Stimulated activated CD8-positive, alpha-beta memory T cell treated with anti-CD3 and anti-CD28 coated beads, Interleukin-7, amount 100 ng/mL, for 24 hours (primary cell): ENCODE data around the gene AKAP13.
A peak's percentile ranks its signal among the peaks of the same experiment; 100 is the strongest.

ENCODE experiments used
- DNase-seq: peaks from one replicate; pipeline ENCODE4 v3.0.0-alpha.2; 2020; ENCODE audit warnings: low read depth

The AKAP13 gene

DNA sequence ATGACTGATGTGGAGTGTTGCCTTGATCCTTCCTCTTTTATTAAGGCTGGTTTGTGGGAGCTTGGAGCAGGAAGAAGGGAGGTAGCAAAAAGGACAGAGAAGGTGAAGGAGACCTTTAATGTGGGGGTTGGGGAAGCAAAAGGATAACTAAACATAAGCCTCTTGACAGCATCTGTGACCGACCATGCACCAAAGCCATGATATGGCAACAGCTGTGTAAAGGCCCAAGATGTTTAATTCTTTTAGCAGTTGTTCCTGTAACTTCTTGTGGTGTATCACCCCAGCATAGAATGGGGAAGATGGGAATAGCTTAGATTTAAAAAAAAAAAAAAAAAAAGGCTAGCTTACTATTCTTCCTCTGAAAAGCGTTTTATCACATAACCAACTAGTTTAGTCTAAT, 219.6 kb downstream of the AKAP13 start:
- no peak for DNase-seq

DNA sequence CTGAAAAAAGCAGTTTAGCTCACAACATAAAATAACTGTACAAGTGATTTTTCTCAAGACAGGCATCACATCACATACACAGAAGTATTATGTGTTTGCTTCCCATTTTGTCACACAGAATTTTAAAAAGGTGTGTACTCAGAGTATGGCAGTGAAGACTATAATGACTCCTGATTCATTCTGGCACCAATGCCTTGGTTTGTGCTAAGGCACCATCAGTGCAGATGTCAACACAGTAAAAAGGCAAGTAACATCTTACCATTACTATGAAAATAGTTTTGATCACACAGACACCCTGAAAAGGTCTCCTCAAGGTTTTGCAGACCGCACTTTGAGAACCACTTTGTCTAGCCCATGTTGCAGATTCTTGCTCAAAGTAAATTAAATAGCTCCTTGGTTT, 222.8 kb downstream of the AKAP13 start:
- DNase-seq, result no peak

DNA sequence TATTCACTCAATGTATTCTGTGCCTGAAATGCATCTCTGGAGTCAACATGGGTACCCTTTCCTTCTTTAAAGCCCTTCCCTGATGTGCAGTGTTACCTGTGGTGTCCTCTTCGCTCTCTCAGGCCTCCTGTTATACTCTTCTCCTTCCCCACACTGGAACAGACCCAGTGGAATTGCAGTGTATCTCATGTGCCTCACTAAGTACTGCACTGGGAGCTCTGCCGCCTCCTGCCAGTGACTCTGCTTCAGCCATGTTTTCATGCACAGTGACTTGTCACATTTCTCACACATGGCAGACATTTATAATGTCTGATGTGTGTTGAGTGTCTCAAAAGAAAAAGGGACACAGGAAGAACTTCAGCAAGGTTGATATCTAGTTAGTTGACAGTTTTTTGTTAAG, 223.3 kb downstream of the AKAP13 start:
- no peak for DNase-seq

DNA sequence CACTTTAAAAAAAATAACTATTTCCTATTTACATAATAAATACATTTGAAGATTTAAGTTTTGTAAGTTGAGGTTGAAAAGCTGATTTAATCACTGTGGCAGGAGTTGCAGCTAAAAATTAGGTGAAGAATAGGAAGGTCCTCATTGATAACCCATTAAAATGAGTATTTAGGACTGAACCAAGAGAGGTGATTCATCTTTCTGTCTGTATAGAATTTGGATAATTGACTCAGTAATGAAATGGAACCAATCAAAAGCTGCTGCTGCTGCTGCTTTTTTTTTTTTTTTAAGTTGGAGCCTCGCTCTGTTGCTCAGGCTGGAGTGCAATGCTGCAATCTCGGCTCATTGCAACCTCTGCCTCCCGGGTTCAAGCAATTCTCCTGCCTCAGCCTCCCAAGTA, 223.8 kb downstream of the AKAP13 start:
- no peak for DNase-seq

DNA sequence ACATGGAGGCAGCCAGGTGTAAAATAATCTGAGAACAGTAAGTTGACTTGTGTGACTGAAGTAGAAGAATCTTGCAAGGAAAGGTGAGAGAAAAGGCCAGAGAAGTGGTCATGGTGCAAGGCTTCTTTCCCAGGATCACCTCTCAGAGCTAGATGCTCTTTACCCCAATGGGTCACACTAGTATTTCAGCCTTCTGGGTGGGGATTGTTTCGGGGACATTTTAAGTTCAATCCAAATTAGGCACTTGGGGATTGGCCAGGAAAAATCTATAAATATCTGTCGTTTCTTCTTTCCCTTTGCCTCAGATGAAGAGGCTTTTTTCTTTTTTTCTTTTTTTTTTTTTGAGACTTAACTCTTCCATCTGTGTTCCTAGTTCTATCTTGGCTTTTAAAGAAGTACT, 226.3 kb downstream of the AKAP13 start:
- DNase-seq, result no peak

DNA sequence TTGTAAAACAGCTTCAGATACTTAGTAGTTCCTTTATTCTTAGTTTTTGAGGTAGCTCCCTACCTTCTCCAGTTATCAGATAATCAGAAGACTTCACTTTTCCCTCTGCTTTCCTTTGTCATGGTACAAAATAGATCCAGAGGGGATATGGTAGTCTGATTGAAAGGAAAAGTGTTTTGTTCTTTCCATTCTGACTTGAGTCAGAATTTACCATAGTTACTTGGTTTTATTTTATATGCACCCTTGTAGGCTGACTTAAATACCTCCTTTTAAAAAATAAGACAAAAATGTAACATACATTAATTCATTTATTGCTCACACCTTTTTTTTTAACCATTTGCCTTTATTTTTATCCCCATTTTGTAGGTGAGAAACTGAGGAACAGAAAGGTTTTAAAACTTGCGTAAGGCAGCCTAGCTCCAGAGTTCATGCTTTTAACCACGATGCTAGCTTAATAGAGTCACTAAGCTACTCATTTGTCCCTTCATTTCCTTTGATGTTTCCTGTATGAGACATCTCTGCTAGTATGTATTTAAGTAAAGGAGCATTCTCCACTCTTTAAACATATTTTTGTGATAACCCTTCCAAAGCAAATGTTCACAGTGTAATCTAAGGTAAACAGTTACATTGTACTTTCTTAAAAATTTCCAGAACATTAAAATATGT, 226.9 kb downstream of the AKAP13 start:
- no peak for DNase-seq

DNA sequence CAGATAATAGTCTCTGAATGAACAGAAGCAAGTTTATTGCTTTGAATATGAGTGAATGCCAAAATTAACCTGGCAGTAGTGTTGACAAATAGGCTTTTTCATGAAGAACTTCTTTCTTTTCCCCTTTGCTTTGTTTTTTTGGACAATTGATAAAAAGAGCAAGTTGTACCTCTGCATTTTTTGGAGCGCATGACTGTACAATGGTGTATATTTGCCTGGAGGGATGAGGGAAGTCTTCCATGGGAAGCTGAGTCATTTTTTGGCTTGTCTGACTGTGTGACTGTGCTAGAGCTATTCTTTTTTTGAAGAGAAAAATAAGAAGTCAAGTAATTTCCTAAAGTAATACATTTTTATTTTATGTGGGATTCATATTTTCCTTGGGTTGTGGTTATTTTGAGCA, 227.4 kb downstream of the AKAP13 start:
- DNase-seq, result no peak

DNA sequence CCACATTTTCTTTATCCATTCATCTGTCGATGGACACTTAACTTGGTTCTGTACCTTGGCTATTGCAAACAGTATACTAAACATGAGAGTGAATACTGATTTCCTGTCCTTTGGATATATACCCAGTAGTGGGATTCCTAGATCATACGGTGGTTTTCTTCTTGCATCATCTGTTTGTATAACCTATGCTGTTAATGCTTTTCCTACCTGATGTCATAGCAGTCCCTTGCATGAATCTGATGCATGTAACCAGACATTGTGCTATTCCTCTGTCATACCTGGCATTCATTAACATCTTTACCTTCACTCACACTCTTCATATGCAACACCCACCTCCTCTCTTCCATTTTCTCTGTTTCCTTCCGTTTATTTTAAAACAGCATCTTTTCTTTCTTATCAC, 229.1 kb downstream of the AKAP13 start:
- DNase-seq, result no peak

DNA sequence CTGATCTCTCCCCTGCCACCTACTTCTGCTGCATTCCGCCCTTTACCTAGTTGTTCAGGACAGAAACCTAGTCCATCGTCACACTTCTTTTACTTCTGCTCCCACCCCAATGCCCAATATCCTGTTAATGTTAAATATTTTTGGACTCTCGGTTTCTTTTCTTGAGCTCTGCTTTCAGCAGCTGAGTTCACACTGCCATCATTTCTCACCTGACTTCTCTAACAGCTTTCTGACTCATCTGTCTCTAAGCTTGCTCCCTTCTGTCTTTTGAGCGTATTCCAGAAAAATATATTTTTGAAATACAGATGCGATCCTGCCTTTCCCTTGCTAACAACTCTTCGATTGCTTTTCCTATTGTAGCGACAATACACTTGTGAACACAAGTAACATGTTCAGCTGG, 231.0 kb downstream of the AKAP13 start:
- DNase-seq, result no peak

DNA sequence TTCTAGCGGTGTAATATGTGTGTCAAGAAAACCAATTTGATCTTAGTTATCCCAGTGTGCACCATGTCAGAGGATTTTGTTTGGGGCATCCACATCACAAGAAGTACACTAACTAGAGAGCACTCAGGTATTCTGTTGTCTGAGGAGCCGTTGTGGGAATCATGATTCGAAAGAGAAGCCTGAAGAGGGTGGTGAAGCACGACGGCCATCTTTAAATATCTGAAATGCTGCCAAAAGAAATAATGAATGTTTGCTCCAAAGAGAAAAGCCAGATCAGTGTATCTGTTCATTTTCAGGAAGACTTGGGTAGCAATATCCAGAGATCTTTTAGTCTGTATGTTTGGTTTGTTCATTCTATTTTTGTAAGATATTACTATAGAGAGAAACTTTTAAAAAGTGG, 233.7 kb downstream of the AKAP13 start:
- DNase-seq, result no peak

DNA sequence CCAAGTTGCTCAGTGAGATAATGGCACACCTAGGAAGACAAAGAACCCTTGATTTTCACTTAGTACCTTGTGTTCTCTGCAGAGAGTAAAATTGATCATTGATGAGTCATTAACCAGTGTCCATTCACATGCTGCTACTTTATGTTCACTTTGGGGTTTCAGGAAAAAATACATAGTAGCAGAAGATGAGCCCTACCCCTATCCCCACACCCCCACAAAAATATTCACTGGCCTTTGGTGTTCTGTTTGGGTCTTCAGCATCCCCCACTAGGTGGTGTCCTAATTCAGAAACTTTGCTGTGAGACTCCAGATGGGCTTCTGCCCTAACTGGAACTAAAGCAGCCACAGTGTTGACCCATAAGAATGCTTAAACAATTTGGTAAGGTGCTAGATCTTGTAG, 235.5 kb downstream of the AKAP13 start:
- no peak for DNase-seq

DNA sequence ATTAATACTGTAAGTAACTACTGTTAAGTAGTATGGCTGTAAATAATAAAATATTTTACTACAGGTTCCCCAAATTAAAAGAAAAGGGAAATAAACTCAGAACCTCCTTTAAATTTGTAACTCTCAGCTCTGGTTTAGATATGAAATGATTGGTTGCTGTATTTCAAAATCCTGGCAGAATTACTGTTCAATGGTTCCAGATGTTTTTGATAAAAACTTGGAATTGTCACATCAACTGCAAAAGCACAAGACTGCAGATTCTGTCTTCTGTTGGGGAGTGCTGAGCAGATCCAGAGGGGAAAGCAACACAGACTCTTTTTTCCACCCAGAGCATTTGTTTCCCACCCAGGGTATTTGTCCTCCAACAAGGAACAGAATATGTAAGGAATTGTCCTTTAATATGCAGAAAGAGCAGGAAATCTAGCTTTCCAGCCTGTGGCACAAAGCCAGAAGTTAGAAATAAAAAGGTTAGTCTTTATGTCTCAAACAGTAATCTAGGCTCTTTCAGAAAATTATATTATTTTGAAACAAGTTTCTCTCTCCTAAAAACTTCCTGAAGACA, 236.2 kb downstream of the AKAP13 start:
- DNase-seq, result no peak

DNA sequence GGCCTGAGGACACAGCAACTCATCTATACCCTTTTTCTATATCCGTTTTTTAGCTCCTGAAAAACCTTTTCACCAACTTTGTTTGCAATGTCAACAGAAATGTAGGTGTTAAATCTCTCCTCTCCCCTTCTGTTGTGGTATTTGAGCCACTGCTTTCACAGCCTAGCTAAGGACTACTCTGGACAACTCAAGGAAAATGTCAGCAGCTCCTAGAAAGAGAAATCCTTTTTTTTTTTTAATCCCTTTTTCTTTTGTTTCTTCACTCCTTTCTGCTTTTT, 237.8 kb downstream of the AKAP13 start:
- no peak for DNase-seq

DNA sequence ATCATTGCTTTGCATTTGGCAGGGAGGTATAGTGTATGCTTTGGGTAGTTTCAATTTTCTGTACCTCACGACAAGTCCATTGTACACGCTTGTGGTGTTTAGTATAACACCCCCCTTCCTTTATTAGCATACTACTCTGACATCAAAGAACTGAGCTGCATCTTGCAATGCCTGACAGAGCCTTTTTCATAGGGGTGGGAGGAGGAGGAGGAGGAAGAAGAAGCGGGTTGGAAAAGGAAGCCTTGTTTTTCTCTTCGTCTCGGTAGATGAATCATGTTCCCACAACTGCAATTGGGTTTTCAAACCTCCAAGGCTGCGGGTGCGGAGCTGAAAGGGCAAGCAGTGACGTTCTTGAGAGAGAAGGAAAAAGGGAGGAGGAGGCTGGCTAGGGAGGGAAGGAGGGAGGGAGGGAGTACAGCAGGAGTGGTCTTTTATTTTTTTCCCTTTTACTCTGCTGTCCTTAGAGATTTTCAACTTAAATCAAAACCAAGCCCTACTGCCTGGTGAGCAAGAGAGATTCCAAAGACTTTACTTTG, 238.6 kb downstream of the AKAP13 start:
- peak; percentile 32 for DNase-seq

DNA sequence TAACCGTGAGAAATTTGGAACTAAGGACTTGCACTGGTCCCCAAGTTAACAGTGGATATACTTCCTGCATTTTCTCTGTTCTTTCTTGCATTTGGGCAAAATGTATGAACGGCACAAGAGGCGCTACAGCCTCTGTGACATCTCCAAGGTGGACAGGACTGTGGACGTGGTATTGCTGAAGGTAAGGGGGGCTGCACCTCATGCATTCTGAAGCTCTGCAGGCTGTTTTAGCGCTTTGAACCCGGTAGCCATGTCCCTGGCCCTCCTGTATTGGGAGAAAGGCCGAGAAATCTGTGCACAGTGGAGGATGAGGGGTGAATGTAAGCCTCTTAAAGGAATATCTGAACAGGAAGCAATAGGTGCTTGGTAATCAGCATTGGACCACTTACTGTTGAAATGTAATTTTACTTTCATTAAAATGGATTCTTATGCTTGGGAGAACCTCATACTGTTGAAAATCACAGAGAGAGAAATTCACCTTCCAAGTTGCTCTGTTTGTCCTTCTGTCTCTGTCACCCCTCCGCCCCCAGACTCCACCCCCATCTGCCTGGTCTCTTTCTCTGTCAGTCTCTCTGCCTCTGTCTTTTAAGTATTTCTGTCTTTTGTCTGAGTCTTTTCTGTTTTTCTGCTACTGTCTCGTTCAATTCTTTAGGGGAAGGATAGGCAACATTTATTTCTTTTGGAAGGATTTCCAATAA, 239.7 kb downstream of the AKAP13 start:
- no peak for DNase-seq

DNA sequence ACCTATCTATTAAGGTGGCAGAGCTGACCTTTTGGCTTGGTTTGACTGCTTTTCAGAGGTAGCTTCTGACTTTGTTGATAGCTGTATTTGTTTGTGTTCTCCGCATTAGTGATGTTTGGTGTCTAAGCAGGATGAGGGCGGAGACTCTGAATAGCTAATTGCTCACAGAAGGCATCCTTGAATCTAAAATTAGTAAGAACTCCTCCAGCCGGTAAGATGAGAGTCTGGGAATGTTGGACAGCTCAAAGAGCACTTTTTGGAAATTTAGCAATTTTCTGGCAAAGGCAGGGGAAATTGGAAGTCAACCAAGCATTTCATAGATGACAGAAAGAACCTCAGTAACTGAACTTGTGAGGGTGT, 240.3 kb downstream of the AKAP13 start:
- no peak for DNase-seq

DNA sequence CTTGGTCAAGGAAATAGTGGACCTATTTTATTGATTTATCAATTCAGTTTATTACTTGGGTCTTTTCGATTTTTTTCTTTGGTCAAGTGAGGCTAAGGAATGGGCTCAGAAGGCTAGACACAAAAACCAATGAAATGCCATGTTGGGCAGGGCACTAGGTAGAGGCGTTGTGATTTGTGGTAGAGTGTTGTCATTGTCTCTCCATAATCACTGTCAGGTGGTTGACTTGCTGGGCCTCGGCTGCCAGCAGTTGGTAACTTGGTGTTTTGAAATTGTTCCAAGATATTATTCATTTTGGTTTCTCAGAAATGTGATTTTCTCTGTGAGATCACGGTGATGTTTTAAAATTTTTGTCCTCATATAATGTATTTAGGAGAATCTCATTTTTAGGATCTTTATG, 240.7 kb downstream of the AKAP13 start:
- no peak for DNase-seq

DNA sequence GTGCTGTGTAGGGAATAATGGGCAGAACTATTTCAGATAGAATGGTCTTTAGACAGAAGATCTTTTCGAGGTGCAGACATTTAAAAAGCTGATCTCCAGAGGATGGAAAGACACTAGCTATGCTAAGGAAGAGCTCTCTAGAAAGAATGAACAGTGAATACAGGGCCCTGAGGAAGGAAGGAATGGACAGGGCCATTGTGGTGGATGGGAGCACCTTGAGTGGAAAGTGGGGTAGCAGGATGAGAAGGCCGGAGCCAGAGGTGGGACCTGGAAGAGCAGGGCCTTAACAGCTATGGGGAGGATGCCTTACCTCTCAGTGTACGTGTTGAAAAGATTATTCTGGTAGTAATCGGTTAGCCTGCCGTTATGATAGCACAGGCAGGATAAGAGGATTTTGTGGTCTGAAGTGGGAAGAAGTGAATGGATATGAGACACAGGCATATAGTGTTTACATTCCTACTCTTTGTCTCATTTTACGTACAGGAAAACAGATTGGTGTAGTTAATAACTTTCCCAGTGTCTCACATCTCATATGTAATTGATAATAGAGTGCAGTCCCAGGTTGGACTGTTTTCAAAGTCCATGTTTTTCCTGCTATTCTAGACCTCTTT, 241.9 kb downstream of the AKAP13 start:
- DNase-seq, result no peak

DNA sequence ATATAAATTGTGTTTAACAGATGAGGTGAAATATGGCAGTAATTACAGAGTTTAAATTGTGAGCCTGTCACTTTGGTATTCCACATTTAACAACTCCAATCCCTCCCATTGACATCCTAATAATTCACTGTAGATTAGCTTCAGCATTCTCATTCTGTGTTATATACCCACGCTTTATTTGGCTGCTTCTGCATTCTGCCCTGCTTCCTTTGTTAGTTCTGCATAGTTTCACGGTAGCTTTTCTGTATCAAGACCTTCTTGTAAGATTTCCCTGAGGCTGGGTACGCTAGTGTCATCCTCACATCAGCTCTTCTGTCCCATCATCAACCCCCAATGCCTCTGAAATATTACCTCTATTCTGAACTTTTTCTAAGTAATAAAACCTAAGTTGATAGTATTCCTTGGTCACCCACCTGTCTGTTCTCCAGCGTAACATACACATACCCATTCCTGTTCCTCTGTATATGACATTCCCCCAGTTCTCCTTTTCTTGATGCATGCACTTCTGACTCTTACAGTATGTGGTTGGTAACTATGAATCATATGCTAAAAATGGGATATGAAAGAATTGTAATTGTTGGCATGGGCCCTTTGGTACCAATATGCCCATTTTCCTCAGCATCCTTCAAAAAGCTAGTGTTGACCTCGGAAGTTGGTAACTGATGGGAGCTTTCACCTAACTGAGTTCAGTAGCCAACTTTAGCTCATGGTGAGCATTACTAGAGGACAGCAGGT, 243.1 kb downstream of the AKAP13 start:
- no peak for DNase-seq

DNA sequence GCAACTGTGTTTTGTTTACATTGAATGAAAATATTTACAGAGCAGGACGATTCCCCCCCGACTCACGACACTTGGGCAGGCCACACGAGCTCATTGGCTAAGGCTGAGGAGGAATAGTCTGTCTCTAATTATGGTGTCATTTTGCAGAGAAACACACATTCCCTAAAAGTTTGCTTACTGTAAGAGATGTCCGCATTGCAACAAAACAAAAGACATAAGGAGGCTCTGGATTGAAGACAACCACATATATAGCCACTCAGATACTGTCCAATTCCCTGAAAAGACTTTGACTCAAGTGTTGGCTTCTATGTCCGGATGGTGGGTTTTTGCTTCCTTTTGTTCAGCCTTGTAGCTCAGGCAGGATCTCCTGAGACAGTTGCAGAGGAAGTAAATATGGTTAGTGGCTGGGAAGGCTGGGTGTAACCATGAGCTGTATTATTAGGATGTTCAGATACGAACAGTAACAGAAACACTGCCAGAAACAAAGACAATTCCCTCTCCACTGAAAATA, 243.9 kb downstream of the AKAP13 start:
- no peak for DNase-seq

DNA sequence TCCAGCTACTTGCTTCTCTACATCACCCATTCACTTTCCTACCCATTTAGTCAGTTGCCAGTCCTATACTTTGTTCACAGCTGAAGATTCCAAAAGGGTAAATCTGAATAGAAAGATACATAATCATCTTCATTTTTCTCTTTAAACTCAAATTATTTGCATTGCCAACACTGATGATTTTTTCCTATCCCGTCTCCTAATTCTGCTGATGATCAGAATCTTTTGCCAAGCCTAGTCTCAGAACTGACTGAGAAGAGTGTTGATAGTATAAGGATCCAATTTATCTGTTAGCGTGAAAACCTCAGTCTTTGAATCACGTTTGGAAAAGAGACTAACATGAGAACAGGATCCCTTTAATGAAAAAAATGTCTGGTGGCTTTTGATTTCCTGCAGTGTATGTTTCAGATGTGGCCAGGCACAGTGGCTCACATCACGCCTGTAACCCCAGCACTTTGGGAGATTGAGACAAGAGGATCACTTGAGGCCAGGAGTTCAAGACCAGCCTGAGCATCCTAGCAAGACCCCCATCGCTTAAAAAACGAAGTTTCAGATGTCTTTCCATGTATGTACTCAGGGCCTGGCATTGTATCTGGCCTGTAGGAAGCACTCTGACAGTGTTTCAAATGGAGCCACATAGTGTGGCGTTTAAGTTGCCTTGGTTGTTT, 244.9 kb downstream of the AKAP13 start:
- DNase-seq, result no peak

DNA sequence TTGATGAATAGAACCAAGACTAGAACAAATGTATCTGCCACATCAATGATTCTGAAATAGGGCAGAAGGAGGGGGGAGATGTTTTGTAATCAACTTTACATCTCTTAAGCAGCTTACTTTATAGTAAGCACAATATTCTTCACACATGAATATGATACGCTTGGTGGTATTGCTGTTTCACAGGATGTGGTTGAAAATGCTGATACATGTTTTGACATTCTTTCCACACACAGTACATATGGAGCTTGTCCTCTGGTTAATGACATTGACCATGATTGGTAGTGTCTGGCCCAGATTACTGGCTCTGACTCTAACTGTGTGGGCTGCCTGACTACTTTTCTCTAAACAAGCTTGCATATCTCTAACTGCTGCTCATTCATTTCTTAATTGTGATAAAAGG, 245.5 kb downstream of the AKAP13 start:
- no peak for DNase-seq
